GM21423 (cell line): ENCODE data around the gene HOXC12.

Experiments used
- ATAC-seq: cut with Tn5 transposase; IDR thresholded peaks from one replicate; pipeline ENCODE4 v1.9.1; 2021; ENCODE audit warnings: mild to moderate bottlenecking, moderate library complexity; ENCODE audit not compliant: unreplicated experiment

The HOXC12 gene

GRCh38 chr12:53982648-53983567 is 28.2 kb downstream of the HOXC12 start:
- no peak for ATAC-seq

GRCh38 chr12:53983568-53983949 is 28.9 kb downstream of the HOXC12 start:
- no peak for ATAC-seq

- no peak for ATAC-seq
Measured at GRCh38 chr12:53983950-53984572, 29.4 kb downstream of the HOXC12 start.

- no peak for ATAC-seq
Measured at GRCh38 chr12:53984901-53985691, 30.4 kb downstream of the HOXC12 start, which contains the start of gene HOXC10. Gene HOXC10 (plus strand): TSS chr12:53985146. CDS start chr12:53985260, 114 bp downstream.

- ATAC-seq, result no peak
Measured at GRCh38 chr12:53985692-53985993, 30.9 kb downstream of the HOXC12 start.

GRCh38 chr12:53985994-53986685 is 31.4 kb downstream of the HOXC12 start:
- ATAC-seq, result no peak

- no peak for ATAC-seq
Measured at GRCh38 chr12:53986686-53987483, 32.2 kb downstream of the HOXC12 start.

GRCh38 chr12:53987787-53988230 is 33.1 kb downstream of the HOXC12 start:
- no peak for ATAC-seq

- no peak for ATAC-seq
Measured at GRCh38 chr12:53988541-53989226, 34.0 kb downstream of the HOXC12 start.

GRCh38 chr12:53989227-53990113 is 34.8 kb downstream of the HOXC12 start:
- no peak for ATAC-seq

GRCh38 chr12:53990311-53991076 is 35.8 kb downstream of the HOXC12 start:
- no peak for ATAC-seq

GRCh38 chr12:53991077-53991460 is 36.4 kb downstream of the HOXC12 start:
- no peak for ATAC-seq

- no peak for ATAC-seq
Measured at GRCh38 chr12:53992377-53992889, 37.7 kb downstream of the HOXC12 start.

- ATAC-seq, result no peak
Measured at GRCh38 chr12:53993162-53994008, 38.7 kb downstream of the HOXC12 start.

GRCh38 chr12:53994009-53994263 is 39.2 kb downstream of the HOXC12 start:
- no peak for ATAC-seq

- no peak for ATAC-seq
Measured at GRCh38 chr12:53994264-53995001, 39.7 kb downstream of the HOXC12 start.
